Lung (tissue), 12 donors: ENCODE data around the gene FARP1. TPM values are rescaled to one million over a fixed set of nuclear protein-coding genes. Genes with fewer than 3 reads are reported as not detected.

Experiments used
- ATAC-seq: fragments of 200-7000 bp; cut with Tn5 transposase; one replicate; pipeline ENCODE4 v1.9.1; 2020; ENCODE audit warnings: moderate number of reproducible peaks; ENCODE audit not compliant: insufficient read depth, low FRiP score
- DNase-seq, 3 donors: peaks; one replicate each; pipeline ENCODE4 v3.0.0-alpha.2; 2013 to 2017
- H3K27ac ChIP-seq, 2 donors: one replicate each; pipeline ENCODE4 v1.5.1; 2013; ENCODE audit warnings: mild to moderate bottlenecking in 2 of 2, moderate library complexity in 2 of 2, control low read depth in 1 of 2, inconsistent platforms in 1 of 2, low read depth in 1 of 2, low read length in 1 of 2
- H3K27me3 ChIP-seq, 3 donors: one replicate each; pipeline ENCODE4 v1.5.1; 2013; ENCODE audit warnings: low read length in 2 of 3; ENCODE audit not compliant: control insufficient read depth in 3 of 3, insufficient read depth in 3 of 3
- H3K36me3 ChIP-seq, 4 donors: one replicate each; pipeline ENCODE4 v1.5.1; 2013; ENCODE audit warnings: low read length in 4 of 4, mild to moderate bottlenecking in 1 of 4, moderate library complexity in 1 of 4; ENCODE audit not compliant: control insufficient read depth in 4 of 4, insufficient read depth in 4 of 4
- H3K4me1 ChIP-seq, 5 donors: one replicate each; pipeline ENCODE4 v1.5.1; 2013; ENCODE audit warnings: low read length in 5 of 5, mild to moderate bottlenecking in 2 of 5, moderate library complexity in 1 of 5; ENCODE audit not compliant: control insufficient read depth in 5 of 5, insufficient read depth in 5 of 5
- H3K4me3 ChIP-seq: one replicate; pipeline ENCODE4 v1.5.1; 2013; ENCODE audit warnings: mild to moderate bottlenecking, control low read depth, moderate library complexity
- H3K9ac ChIP-seq, 2 donors: one replicate each; pipeline ENCODE4 v1.5.1; 2013; ENCODE audit warnings: low read length in 2 of 2, control low read depth in 1 of 2; ENCODE audit not compliant: insufficient read depth in 1 of 2
- H3K9me3 ChIP-seq, 4 donors: one replicate each; pipeline ENCODE4 v1.5.1; 2013; ENCODE audit warnings: low read length in 3 of 4, mild to moderate bottlenecking in 1 of 4, moderate library complexity in 1 of 4; ENCODE audit not compliant: control insufficient read depth in 4 of 4, insufficient read depth in 3 of 4
- WGBS, 2 donors: extraction: QIAGEN DNeasy Blood & Tissue Kit; methylation state at CpG; one replicate each; pipeline ENCODE4 v1.1.7; 2013; 5-methylcytosine and 5-hydroxymethylcytosine counted together
- polyA plus RNA-seq, 2 donors: library from polyadenylated mRNA; stranded (reverse); fragments of 200-250 nt; gene quantifications; one replicate each; pipeline ENCODE4 v1.2.1, GENCODE V29; 2013
- total RNA-seq, 2 donors: library from RNA; depleted of rRNA in 1 of 2; stranded (reverse); fragments of >200 nt in 1 of 2; gene quantifications; one replicate each; pipeline ENCODE4 v1.2.1, GENCODE V29; 2014 to 2021
- TF ChIP-seq, protein P1 (sequence below): IDR thresholded peaks from 2 replicates; pipeline ENCODE4 v1.5.1; 2012; ENCODE audit warnings: mild to moderate bottlenecking; ENCODE audit errors: control extremely low read depth, extremely low read depth
- donor health status: control.
- donor health status: control.
- donor health status: Bipolar disorder and iron deficiency.
- donor health status: healthy.
- donor health status: DM: yes; HTN: yes; CAD: no.

FARP1 gene
- total and polyA plus RNA-seq, 4 donors, result 20.8 to 102 (median 54.4) TPM

DNA sequence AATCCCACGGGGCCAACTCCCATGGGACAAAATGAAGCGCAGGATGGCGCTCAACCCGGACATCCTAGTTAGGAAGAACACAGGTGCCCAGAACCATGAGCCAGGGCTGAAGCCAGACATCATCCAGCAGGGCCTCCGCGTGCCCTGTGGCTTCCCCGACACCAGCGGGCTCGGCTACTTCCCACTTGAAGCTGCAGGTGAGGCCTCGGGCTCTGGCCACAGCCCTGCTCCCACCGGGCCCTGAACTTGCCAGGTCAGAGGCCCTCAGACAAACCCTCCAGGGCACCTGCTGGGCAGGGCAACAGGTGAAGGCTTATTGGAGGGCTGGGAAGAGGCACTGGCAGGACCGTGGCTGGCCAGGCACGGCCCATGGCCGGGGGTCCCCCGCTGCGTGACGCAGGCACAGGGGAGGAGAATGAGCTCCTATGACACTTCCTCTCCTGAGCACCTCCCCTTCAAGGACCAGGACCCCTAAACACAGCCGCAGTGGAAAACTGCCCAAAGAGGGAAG lies 316.3 kb downstream of the FARP1 start:
- Histone ChIP-seq H3K27ac (no peak overlapping the region), H3K4me3 (no peak overlapping the region), H3K36me3 (peaks cover 0 to 56% (median 25%) of the 10 kb centered on the region in 4 donors), H3K9me3 (no peaks in the 10 kb centered on the region), H3K9ac (no peak overlapping the region), H3K4me1 (peaks cover 0 to 7% (median 7%) of the 10 kb centered on the region in 5 donors), H3K27me3 (no peaks in the 10 kb centered on the region)
- TF ChIP-seq, protein P1, sequence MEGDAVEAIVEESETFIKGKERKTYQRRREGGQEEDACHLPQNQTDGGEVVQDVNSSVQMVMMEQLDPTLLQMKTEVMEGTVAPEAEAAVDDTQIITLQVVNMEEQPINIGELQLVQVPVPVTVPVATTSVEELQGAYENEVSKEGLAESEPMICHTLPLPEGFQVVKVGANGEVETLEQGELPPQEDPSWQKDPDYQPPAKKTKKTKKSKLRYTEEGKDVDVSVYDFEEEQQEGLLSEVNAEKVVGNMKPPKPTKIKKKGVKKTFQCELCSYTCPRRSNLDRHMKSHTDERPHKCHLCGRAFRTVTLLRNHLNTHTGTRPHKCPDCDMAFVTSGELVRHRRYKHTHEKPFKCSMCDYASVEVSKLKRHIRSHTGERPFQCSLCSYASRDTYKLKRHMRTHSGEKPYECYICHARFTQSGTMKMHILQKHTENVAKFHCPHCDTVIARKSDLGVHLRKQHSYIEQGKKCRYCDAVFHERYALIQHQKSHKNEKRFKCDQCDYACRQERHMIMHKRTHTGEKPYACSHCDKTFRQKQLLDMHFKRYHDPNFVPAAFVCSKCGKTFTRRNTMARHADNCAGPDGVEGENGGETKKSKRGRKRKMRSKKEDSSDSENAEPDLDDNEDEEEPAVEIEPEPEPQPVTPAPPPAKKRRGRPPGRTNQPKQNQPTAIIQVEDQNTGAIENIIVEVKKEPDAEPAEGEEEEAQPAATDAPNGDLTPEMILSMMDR, result no peak
- DNase-seq, result no peak
- no peak for ATAC-seq
- WGBS, 2 donors, result 95 to 97% methylated on average over 18 of the region's 18 CpGs

DNA sequence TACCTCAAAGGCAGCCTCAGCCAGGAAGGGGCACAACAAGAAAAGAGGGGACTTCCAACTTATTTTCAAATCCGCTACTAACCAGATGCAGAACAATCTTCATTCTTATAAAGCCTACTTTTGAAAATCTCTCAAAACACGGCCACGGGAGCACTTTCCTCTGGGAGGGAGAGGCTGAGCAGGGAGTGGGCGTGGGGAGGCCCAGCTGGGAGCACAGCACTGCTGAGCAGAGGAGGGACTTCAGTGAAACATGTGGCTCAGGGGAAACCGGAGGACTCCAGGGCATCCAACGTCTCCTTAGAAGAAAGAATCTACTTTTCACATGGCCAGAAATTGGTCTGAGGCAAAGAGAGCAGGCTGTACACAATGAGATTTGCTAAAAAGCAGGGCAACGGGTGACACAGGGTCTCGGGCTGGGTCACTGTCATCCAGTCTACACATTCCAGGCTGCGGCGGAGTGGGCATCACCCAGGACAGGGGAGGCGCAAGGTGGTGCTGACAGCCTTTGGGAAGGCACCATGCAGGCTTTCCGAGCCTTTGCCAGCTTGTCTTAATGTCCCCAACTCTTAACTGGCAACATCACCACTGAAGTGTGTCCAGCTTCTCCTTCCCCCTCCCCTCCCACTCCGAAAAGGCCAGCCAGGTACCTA lies 317.0 kb downstream of the FARP1 start:
- WGBS, 2 donors, result 93 to 97% methylated on average over 13 of the region's 13 CpGs
- no peaks in the 10 kb centered on the region for H3K9me3 ChIP-seq
- H3K4me1 ChIP-seq, result peaks cover 0 to 4% (median 1%) of the 10 kb centered on the region in 5 donors
- TF ChIP-seq, protein P1, result no peak
- H3K36me3 ChIP-seq, result peaks cover 0 to 57% (median 26%) of the 10 kb centered on the region in 4 donors
- no peak overlapping the region for H3K4me3 ChIP-seq
- no peak overlapping the region for H3K27ac ChIP-seq
- no peaks in the 10 kb centered on the region for H3K27me3 ChIP-seq
- no peak for DNase-seq
- ATAC-seq, result no peak
- H3K9ac ChIP-seq, result no peak overlapping the region

DNA sequence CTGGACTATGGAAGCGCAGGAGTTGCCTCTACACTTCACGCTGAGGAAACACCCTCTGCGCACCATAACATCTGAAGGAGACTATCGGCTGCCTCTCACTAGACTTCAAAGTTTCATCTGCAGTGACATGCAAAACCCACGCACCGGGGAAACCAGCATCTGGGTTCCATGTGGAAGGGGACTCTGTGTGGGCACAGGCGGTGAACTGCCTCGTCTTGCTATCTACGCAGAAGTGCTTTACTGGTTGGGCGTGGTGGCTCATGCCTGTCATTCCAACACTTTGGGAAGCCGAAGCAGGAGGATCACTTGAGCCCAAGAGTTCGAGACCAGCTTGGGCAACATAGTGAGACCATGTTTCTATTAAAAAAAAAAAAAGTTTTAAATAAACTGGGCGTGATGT lies 317.6 kb downstream of the FARP1 start:
- H3K36me3 ChIP-seq, result peaks cover 0 to 60% (median 28%) of the 10 kb centered on the region in 4 donors
- no peak for ATAC-seq
- no peaks in the 10 kb centered on the region for H3K9me3 ChIP-seq
- no peak overlapping the region for H3K4me3 ChIP-seq
- peaks cover 0 to 4% (median 2%) of the 10 kb centered on the region in 5 donors for H3K4me1 ChIP-seq
- H3K9ac ChIP-seq, result no peak overlapping the region
- no peak overlapping the region for H3K27ac ChIP-seq
- DNase-seq, result no peak
- TF ChIP-seq, protein P1, result no peak
- no peaks in the 10 kb centered on the region for H3K27me3 ChIP-seq
- 79 to 85% methylated on average over 13 of the region's 13 CpGs for WGBS, 2 donors
